IPS-NIHi11 (cell line): ENCODE data around the gene SKAP1.

ENCODE experiments used
- DNase-seq: peaks from one replicate; pipeline ENCODE4 v3.0.0; 2012; ENCODE audit warnings: mixed read lengths, low spot score

SKAP1 gene

GRCh38 chr17:48104440-48104839, 325.6 kb downstream of the SKAP1 start:
- no peak for DNase-seq

DNA sequence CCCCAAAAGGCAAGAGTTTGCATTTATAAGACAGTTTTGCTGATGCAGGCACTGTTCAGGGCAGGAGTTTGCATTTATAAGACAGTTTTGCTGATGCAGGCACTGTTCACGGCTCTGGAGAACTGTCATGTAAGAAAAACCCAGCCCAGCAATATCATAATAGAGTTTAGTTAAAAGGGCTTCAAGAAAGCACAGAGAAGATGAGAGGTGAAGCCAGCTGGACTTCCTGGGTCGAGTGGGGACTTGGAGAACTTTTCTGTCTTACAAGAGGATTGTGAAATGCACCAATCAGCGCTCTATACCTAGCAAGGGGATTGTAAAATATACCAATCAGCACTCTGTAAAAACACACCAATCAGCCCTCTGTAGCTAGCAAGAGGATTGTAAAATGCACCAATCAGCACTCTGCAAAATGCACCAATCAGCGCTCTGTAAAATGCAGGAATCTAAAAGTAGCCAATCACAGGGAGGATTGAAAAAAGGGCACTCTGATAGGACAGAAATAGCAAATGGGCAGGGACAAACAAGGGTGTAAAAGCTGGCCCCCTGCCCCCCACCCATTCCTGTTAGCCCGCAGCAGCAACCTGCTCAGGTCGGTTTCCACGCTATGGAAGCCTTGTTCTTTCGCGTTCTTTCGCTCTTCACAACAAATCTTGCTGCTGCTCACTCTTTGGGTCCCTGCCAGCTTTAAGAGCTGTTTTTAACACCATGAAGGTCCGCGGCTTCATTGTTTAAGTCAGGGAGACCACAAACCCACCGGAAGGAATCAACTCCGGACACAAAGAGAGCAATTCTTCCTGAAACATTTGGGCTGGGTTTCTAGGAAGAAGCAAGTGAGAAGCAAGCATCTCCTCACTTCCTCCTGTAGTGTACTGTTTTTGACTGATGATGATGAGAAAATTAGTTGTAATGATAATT, 327.0 kb downstream of the SKAP1 start:
- DNase-seq = no peak

GRCh38 chr17:48102043-48102750, 327.8 kb downstream of the SKAP1 start:
- no peak for DNase-seq

- DNase-seq = peak; percentile 91
Observed at GRCh38 chr17:48101012-48101720, 328.8 kb downstream of the SKAP1 start, which contains the start of gene CBX1. CBX1 (minus strand) TSS chr17:48101478; CDS start chr17:48077004, 24,474 bp downstream.

DNA sequence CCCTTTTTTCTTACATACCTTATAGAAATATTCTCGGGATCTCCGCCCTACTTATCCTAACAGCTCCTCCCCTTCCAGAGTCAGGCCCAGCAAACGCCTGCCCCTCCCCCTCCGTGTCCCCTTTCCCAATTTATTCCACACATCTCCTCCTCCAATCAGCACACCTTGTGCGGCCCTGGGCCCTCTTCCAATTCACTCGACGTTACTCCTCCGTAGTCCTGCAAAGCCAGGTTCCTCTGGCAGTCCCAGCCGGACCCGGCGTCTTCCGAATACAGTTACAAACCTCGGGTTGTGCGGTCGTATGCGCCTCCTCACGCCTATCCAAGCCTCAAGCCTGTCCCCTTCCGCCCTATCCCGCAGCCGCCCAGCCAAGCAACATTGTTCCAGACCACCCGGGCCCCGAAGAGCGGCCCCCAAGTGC, 329.4 kb downstream of the SKAP1 start:
- DNase-seq = peak; percentile 75

DNA sequence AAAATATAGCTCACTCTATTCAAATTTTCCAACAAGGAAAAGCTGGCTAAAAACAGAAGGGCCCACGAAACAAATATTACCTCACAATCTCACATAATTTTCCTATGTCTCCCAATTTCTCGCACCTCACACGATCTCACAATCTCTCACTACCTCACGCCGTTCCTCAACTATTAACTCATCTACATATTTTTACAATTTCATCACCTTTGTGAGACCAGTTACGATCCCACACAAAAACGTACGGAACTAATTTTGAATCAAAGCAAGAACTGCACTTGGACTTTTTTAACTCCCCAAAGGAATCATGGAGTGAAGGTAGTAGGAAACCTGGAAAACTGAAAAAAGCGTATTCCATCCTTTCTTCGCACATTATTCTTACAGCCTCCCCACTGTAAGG, 329.9 kb downstream of the SKAP1 start:
- DNase-seq = no peak

DNA sequence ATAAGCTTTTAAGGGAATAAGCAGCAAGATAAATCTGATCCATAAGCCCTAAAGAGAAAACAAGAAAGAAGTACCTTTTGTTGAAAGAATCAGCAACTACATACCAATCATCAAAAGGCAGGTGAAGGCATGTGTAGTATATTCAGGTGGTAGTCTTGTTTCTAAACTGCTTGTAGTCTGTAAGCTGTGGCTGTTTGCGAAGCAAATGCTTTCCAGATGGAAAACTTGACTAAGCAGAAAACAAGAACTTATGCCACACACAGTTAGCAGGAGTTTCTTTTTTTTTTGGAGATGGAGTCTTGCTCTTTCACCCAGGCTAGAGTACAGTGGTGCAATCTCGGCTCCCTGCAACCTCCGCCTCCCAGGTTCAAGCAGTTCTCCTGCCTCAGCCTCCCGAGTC, 334.4 kb downstream of the SKAP1 start:
- no peak for DNase-seq

DNA sequence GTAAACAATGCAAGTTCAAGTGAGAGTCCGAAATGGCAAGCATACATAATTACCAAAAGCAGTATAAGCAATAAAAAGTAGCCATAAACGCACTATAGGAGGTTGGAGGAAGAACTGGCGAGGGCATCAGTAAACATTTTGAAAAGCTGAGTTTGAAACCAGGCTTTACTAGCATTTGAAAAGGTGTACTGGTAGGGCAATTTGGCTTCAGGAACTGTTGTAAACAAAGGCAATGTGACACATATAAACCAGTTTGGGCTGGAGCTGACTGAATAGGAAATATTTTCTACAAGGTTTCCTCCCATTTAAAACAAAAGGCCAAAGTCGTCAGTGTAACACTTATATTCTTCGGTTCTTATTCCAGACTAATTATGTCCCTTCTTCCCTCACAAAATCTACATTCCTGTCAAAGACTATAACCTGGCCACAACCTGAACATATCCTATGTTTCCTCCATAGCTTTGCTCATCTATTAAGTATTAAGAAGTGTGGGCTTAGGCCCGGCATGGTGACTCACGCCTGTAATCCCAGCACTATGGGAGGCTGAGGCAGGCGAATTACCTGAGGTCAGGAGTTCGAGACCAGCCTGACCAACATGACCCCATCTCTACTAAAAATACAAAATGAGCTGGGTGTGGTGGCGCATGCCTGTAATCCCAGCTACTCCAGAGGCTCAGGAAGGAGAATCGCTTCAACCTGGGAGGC, 336.5 kb downstream of the SKAP1 start:
- DNase-seq = no peak

GRCh38 chr17:48084932-48085331, 345.1 kb downstream of the SKAP1 start:
- DNase-seq = no peak
